ENCODE measurements around the gene PKLR. TPM values are rescaled to one million over a fixed set of nuclear protein-coding genes. Genes with fewer than 3 reads are reported as not detected.

PKLR gene
- polyA plus RNA-seq, 1 of the 3 experiments (the other 2 are of a cell fraction), result not detected

DNA sequence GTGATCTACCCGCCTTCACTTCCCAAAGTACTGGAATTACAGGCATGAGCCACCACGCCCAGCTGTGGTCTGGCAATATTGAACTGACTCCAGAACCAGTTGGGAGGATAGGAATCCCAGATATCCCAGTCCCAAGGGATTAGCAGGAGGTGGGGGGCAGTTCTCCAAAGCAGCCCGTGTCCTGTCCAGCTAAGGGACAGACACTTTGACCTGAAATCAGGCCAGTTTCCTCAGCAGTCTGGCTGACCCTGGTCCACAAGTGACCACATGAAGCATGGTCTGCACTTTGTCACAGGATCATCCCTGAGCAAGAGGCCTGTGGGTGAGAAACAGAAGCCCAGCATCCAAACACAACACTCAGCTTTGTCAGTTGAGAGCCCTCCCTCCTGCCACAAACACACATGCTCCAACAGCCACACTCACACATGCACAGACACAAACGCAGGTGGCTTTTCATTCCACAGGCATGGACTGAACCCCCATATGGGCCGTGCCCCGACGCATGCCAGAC lies 4.7 kb upstream of the PKLR start:
- Histone ChIP-seq H3K36me3 (replicated peaks in 1 of 2; ENCODE audit: control insufficient read depth in 1 of 2, insufficient read depth in 2 of 2, low read length in 1 of 2) (no peaks in the 10 kb centered on the region), H4K20me1 (ENCODE audit: insufficient read depth) (no peaks in the 10 kb centered on the region), H3K4me2 (no peak overlapping the region), H3K9me3 (no peaks in the 10 kb centered on the region), H3F3A (replicated peaks; ENCODE audit: insufficient read depth) (peaks cover 12% of the 10 kb centered on the region), H3K4me1 (ENCODE audit: control insufficient read depth in 1 of 2, insufficient read depth in 2 of 2, low read depth in 1 of 2, low read length in 1 of 2) (peaks cover 0 to 10% of the 10 kb centered on the region in 2 experiments; a peak in 1 of 4 replicates), H3K4me3 (ENCODE audit: low read depth in 2 of 2, low read length in 1 of 2) (no peak overlapping the region), H3K27me3 (ENCODE audit: insufficient read depth) (no peaks in the 10 kb centered on the region), H3K9me2 (no peaks in the 10 kb centered on the region), H3K27ac (ENCODE audit: low read depth in 2 of 2, low read length in 1 of 2) (no peak overlapping the region), H3K79me2 (ENCODE audit: insufficient read depth) (peaks cover 23% of the 10 kb centered on the region), H3K9ac (no peak overlapping the region), H2AFZ (ENCODE audit: low read depth) (no peak overlapping the region)
- WGBS (ENCODE audit: low lambda C conversion rate), result 70% methylated on average over 5 of the region's 7 CpGs
- POLR2A ChIA-PET, result no interaction called here
- no peak for DNase-seq
- CTCF ChIA-PET, result interaction anchor here (2.1 to 3.5 kb wide), 2 partner anchors 27 to 54 kb away, joined by 6 to 51 read pairs; no protein-coding TSS in a partner anchor
- no peak for TF ChIP-seq MXI1 (IDR thresholded peaks at IDR 0.05; ENCODE audit: low read depth, low read length)
- no peak for TF ChIP-seq POLR2AphosphoS5 (IDR thresholded peaks at IDR 0.05; ENCODE audit: low read depth, low read length)
- TF ChIP-seq EP300 (IDR thresholded peaks at IDR 0.05; ENCODE audit: borderline replicate concordance in 1 of 2, low read depth in 1 of 2, low read length in 1 of 2), result no peak
- no peak for TF ChIP-seq EZH2phosphoT487 (IDR thresholded peaks at IDR 0.05; ENCODE audit: borderline replicate concordance, low read depth)
- no peak for TF ChIP-seq TAF1 (IDR thresholded peaks at IDR 0.05; ENCODE audit: borderline replicate concordance, low read depth, low read length)
- TF ChIP-seq GABPA (IDR thresholded peaks at IDR 0.05; ENCODE audit: low read depth), result no peak
- no peak for TF ChIP-seq RFX5 (IDR thresholded peaks at IDR 0.05; ENCODE audit: low read length)
- no peak for TF ChIP-seq CHD2 (IDR thresholded peaks at IDR 0.05; ENCODE audit: low read length, partially characterized antibody)
- no peak for TF ChIP-seq TCF12 (IDR thresholded peaks at IDR 0.05)

DNA sequence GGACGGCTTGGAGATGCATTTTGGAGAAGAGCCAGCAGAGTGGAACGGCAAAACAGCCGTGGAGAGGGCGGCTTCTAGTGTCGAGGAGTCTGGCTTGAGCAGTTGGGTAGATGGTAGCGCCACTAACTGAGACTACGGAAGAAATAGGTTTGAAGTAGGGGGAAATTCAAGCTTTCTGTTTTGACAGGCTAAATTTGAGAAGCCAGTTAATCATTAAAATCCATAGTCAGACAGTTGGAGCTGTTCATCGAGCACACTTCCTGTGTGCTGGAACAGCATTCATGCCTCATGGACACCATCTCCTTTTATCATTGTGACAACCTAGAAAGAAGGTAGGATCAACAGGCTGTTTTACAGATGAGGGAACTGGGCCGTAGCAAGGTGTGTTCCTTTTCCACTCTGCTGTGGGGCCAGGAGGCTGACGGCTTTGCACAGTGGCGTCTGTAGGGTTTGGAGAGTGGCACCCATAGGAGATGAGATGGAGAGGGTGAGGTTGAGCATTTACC lies 3.4 kb upstream of the PKLR start:
- H3K79me2 ChIP-seq (ENCODE audit: insufficient read depth), result peaks cover 9% of the 10 kb centered on the region
- H3K4me3 ChIP-seq (ENCODE audit: low read depth in 2 of 2, low read length in 1 of 2), result no peak overlapping the region
- ChIA-PET POLR2A (no interaction called here), CTCF (interaction anchor here (0.8 to 2.8 kb wide), 4 partner anchors 11 to 703 kb away, joined by 3 to 16 read pairs (median 4); no protein-coding TSS in a partner anchor)
- peaks cover 0 to 4% of the 10 kb centered on the region in 2 experiments; a peak in 1 of 4 replicates for H3K4me1 ChIP-seq (ENCODE audit: control insufficient read depth in 1 of 2, insufficient read depth in 2 of 2, low read depth in 1 of 2, low read length in 1 of 2)
- H3K27me3 ChIP-seq (ENCODE audit: insufficient read depth), result no peaks in the 10 kb centered on the region
- no peaks in the 10 kb centered on the region for H3K9me3 ChIP-seq
- H3K36me3 ChIP-seq (replicated peaks in 1 of 2; ENCODE audit: control insufficient read depth in 1 of 2, insufficient read depth in 2 of 2, low read length in 1 of 2), result no peaks in the 10 kb centered on the region
- TF ChIP-seq EZH2phosphoT487 (IDR thresholded peaks at IDR 0.05; ENCODE audit: borderline replicate concordance, low read depth) (no peak), RXRA (IDR thresholded peaks at IDR 0.05; ENCODE audit: borderline replicate concordance, low read depth) (no peak), RFX5 (IDR thresholded peaks at IDR 0.05; ENCODE audit: low read length) (no peak), NRF1 (IDR thresholded peaks at IDR 0.05; ENCODE audit: low read depth, low read length) (no peak), RCOR1 (IDR thresholded peaks at IDR 0.05; ENCODE audit: low read length) (no peak)
- TF ChIP-seq, protein P1, sequence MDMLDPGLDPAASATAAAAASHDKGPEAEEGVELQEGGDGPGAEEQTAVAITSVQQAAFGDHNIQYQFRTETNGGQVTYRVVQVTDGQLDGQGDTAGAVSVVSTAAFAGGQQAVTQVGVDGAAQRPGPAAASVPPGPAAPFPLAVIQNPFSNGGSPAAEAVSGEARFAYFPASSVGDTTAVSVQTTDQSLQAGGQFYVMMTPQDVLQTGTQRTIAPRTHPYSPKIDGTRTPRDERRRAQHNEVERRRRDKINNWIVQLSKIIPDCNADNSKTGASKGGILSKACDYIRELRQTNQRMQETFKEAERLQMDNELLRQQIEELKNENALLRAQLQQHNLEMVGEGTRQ (IDR thresholded peaks at IDR 0.05; ENCODE audit: borderline replicate concordance, low read depth, low read length), result no peak
- TF ChIP-seq, protein P2, sequence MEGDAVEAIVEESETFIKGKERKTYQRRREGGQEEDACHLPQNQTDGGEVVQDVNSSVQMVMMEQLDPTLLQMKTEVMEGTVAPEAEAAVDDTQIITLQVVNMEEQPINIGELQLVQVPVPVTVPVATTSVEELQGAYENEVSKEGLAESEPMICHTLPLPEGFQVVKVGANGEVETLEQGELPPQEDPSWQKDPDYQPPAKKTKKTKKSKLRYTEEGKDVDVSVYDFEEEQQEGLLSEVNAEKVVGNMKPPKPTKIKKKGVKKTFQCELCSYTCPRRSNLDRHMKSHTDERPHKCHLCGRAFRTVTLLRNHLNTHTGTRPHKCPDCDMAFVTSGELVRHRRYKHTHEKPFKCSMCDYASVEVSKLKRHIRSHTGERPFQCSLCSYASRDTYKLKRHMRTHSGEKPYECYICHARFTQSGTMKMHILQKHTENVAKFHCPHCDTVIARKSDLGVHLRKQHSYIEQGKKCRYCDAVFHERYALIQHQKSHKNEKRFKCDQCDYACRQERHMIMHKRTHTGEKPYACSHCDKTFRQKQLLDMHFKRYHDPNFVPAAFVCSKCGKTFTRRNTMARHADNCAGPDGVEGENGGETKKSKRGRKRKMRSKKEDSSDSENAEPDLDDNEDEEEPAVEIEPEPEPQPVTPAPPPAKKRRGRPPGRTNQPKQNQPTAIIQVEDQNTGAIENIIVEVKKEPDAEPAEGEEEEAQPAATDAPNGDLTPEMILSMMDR (IDR thresholded peaks at IDR 0.05), result no peak
- H4K20me1 ChIP-seq (ENCODE audit: insufficient read depth), result no peaks in the 10 kb centered on the region
- H3K9ac ChIP-seq, result no peak overlapping the region
- H3F3A ChIP-seq (replicated peaks; ENCODE audit: insufficient read depth), result peaks cover 12% of the 10 kb centered on the region
- no peak overlapping the region for H2AFZ ChIP-seq (ENCODE audit: low read depth)
- WGBS (ENCODE audit: low lambda C conversion rate), result 85% methylated on average over 11 of the region's 11 CpGs
- no peak for DNase-seq
- H3K4me2 ChIP-seq, result no peak overlapping the region
- H3K27ac ChIP-seq (ENCODE audit: low read depth in 2 of 2, low read length in 1 of 2), result no peak overlapping the region
- no peaks in the 10 kb centered on the region for H3K9me2 ChIP-seq
